Muscle of arm (tissue), 12 donors: ENCODE data around the gene RC3H1. TPM values are rescaled to one million over a fixed set of nuclear protein-coding genes. Genes with fewer than 3 reads are reported as not detected.
A peak's percentile ranks its signal among the peaks of the same experiment; 100 is the strongest.
"Not testable (repeated sequence)": the region's sequence is repeated elsewhere in the genome, so short reads cannot be mapped to it uniquely, and the experiment has no call there.

Experiments used
- DNase-seq: peaks from one replicate; pipeline ENCODE4 v3.0.0-alpha.2; 2013
- polyA plus RNA-seq, 12 donors: library from polyadenylated mRNA; unstranded; fragments of 120-200 nt; gene quantifications; one replicate each; pipeline ENCODE4 v1.2.1, GENCODE V29; 2013; ENCODE audit not compliant: insufficient read length in 12 of 12

Gene RC3H1
- polyA plus RNA-seq, 12 donors, result 8.6 to 15.6 (median 11.8) TPM; not detected in 1

DNA sequence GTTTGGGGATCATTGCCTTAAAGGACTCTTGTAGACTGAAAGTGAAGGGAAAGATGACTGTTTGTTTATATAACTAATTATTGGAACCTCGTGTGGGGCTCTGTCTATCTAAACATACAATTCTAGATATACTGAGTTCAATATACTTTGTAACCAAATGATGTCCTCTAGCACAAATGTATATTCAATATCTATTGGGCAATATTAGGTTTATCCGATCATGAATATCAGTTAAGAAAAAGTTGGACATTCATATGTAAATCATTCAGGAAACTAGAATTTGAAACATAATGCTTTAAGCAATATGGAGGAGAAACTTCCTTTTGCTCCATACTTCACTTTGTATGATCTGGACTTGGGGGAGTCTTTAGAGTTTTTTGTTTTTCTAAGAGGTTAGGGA lies 8.9 kb upstream of the RC3H1 start:
- DNase-seq, result no peak

DNA sequence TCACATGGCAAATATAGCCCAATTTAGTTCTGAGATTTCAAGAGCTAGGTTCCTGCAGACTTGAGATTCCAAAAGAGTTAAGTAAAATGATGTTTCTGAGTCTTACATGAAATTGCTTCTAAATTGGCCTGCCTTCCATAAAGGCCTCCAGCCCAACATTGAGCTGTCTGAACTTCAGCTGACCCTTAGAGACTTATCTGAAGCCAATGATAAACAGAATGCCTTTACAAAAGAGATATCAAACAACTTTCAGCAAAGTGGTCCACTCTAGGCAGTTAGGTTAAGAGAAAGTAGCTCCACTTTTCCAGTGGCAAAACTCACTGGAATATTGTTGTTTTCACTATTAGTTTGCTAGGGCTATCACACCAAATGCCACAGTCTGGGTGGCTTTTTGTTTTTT lies 6.3 kb upstream of the RC3H1 start:
- no peak for DNase-seq

DNA sequence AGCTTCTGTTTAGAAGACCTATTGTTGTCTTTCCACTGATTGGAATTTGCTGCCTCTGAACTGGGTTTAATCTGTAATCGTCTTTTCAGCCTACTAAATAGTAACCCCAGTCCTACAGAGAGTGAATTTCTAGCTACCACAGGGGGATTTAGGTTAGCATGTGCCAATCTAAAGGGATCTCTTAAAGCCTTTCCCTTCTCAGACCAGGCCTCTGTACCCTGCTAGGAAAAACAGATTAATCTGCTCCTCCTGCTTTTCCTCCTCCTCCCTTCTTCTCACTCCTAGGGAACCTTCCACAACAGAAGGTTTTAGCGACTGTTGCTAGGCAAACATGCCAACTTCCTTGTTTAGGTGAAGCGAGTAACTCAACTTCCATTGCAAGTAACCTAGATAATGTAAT lies 1.3 kb upstream of the RC3H1 start:
- peak; percentile 52 for DNase-seq

DNA sequence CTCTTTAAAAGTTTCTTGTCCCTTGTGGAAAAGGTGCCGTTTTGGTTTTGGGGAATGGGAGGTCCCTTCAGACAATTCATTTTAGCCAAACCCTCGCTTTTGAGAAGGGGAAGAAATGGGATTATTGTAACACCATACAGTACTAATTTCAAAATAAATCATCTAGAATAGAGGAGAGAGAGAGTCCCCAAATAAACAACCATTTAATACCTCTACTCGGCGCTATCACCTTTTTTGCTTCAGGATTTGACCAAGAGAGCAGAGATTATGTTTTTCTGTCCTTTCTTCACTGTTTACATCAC lies 770 bp upstream of the RC3H1 start:
- DNase-seq, result peak; percentile 18

DNA sequence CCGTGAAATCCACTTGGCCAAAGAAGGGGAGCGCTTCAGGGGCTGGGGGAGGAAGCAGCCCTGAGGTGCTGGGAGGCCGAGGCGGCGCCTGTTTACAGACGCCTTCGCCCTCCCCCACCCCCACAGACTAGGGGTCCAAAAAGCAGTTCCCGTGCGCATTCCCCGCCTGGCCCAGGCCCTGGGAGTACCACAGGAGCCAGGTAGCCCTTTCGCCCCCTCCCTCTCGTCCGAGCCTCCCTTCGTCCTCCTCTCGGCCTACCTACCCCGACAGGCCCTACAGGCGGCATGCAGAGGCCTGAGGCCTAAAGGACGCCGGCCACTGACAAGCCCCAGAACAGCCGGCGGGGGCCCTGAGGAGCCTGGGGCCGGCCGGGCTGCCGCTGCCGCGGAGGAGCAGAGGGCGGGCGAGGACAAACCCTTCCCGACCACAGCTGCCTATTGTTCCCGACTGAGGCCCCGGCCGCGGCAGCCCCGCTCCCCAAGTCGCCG lies 522 bp downstream of the RC3H1 start:
- peak; percentile 49 for DNase-seq

DNA sequence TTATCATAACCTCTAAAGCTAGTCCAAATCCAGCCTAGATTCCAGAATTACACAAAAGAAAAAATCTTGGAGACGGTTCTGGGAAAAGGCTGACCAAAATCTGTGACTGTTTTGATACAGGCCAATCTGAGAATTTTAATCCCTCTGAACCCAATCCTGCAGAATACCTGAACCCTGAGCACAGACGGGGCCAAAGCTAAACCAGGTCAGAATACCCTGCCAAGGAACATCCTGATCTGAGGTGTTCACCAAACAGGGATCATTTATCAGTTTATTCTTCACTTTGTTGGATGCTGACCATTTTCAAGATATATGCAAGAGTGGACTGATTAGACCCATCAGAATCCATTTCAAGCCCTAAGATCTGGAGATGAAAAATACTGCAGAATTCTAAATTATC lies 3.6 kb downstream of the RC3H1 start:
- no peak for DNase-seq

DNA sequence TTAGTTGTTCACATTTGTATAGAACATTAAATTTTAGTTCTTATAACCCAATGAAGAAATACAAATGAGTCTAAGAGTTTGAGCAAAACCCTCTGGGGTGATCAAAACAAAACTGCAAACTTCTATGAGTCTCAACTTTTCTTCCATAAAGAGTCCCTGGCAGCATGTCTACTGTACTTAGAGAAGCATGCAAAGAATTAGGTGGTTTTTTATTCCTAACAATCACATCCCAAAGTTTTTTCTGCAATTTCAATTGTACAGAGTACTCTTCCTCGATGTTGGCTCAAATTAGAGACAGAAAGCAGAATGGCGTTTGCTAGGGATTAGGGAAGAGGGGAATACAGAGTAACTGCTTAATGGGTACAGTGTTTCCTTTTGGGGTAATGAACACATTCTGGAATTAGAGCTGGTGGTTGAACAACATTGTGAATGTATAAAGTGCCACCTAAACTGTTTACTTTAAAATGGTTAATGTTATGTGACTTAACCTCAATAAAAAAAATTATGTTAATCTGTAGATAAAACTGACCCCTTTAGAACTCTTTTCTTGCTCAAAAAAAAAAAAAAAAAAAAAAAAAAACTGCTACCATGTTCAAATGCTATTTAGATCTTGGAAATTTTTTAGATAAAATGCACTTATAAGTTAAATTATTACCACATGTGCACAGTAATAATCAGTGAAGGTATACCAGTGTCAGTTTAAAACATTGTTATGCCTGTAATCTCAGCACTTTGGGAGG lies 4.8 kb downstream of the RC3H1 start:
- DNase-seq, result no peak

DNA sequence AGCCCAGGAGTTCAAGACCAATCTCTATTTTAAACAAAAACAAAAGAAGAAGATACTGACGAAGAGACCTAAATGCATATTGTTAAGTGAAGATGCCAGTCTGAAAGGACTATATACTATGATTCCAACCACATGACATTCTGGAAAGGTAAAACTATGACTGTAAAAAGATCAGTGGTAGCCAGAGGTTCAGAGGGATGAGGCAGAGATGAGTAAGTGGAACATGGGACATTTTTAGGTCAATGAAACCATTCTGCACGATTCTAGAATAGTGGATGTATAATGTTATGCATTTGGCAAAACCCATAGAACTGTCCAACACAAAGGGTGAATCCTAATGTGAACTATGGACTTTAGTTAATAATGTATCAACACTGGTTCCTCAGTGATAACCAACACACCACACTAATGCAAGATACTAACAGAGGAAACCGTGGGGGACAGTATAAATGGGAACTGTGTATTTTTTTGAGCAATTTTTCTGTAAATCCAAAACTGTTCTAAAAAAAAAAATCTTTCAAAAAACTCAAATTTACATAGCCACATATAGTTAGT lies 8.2 kb downstream of the RC3H1 start:
- DNase-seq, result no peak

DNA sequence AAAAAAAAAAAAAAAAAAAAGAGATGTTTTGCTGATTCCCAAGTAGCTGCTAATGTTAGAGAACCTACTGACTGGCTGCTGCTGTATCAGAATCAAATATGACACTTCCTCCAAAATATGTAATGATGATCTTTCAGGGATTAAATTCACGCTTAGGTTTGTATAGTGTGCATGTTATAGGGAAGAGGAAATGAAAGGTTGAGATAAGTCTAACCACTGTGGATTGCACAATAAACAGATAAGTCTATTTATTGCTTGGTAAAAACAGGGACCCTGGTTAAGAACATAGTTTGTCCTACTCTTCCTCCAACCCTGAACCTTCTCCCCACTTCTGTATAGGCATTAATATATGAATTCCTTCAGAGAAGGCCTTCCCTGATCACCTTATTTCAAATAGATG lies 13.2 kb downstream of the RC3H1 start:
- no peak for DNase-seq

DNA sequence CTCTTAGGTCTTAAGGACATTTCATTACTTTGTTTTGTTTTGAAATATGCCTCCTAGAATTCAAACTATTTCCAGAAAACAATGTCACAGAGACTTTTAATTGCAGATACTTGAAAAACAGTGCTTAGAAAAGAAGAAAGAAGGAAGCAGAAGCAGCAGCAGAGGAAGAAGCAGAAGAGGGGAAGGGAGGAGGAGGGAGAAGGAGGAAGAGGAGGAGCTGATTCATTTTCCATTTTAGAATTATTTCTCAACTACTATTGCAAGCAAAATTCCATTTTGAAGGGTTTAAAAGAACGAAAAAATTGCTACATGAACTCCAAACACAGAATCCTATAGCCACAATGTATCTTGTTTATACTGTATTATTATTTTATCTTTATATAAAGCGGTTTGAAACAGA lies 13.9 kb downstream of the RC3H1 start:
- DNase-seq, result no peak

DNA sequence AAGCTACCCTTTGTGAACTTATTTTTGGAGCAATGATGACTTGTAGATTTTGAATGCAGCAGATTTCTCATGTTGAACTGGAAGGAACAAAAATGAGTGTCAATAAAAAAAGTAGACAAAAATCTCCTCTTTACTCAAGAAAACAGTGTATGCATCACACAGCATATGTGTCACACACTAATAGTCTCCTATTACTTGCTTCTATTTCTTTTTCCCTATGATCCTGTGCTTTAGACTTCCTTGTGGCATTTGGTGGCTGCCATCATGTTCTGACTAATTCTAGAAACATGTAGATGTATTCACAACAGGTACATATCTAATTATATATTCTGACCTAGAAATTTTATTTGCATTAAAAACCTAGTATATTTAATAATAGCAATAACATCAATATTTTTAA lies 14.3 kb downstream of the RC3H1 start:
- no peak for DNase-seq

DNA sequence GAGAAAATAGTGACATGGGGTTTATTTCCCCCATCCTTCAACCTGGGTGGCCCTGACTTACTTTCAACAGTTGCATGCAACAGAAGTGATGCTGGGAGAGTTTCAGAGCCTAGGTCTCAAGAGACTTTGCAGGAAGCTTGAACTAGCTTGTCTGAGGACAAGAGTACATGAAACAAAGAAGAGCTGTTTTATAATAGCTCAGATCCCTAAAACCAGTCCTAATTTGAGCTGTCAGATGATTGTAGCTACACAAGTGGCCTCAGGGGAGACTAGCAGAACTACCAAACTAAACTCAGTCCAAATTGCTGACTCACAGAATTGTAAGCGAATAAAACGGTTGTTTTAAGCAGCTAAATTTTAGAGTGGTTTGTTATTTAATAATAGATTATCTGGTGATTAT lies 17.1 kb downstream of the RC3H1 start:
- DNase-seq, result peak; percentile 12

DNA sequence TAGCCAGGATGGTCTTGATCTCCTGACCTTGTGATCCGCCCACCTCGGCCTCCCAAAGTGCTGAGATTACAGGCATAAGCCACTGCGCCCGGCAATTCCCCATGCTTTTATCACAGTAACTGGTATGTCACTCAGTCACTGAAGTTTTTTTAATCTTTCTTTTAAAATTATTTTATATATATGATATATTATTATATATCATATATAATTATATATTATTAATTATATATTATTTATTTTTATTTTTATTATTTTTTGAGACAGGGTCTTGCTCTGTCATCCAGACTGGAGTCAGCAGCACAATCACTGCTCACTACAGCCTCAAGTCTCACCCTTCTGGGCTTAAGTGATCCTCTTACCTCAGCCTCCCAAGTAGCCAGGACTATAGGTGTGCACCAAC lies 18.3 kb downstream of the RC3H1 start:
- DNase-seq, result no peak

DNA sequence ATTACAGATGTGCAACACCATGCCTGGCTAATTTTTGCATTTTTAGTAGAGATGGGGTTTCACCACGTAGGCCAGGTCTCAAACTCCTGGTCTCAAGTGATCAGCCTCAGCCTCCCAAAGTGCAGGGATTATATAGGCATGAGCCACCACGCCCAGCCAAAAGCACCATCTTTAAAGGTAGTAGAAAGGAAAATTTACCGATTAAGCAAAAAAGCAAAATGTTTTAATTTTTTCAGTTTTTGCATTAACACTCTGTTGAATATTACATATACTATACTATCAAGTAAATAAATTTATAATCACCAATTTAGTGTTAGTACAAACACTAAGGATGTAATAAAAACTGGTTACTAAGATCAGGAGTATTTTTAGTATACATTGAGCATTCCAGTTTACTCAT lies 20.6 kb downstream of the RC3H1 start:
- DNase-seq, result no peak

DNA sequence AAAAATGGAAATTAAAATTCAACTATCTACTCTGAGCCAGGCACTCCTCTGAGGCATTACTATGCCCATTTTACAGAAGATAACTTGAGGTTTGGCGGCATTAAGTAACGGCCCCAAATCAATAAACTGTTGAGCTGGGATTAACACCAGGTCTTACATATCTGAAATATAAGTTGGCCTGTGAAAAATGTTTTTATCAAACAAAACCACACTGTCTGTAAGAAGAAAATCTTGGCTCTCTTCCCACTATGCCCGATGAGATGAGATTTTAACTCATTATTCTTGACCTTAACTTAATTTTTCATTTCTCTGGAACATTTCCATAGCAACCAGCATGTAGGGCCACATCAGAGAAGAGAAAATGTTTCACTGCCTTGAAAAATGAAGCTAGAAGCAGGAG lies 21.8 kb downstream of the RC3H1 start:
- no peak for DNase-seq

DNA sequence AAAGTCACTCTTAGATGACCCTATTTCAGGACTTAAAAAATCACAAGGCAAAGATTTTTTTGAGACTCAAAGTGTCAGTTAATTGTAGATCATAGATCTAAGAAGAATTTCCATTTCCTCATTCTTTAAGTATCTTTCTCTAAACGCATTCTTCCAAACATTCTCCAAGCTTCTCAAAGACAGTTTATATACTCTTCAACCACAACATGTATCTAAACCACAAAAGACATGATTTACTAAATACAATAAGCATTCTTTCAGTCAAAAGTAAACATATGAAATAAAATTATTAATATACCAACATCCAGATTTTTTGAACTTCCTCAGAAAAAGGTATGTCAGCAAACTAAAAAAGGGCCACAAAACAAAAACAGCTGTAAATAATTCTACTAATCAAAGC lies 24.4 kb downstream of the RC3H1 start:
- no peak for DNase-seq

DNA sequence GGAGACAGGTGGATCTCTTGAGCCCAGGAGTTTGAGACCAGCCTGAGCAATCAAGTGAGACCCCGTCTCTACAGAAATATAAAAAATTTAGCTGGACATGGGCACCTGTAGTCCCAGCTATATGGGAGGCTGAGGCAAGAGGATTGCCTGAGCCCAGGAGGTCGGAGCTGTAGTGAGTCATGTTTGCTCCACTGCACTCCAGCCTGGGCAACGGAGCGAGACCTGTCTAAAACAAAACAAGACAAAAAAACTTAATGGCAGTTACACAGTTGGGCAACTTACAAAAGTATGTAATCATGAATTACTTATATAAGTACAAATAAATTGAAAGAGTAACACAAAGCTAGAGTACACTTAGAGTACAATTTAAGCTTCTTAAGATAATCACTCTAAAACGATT lies 25.2 kb downstream of the RC3H1 start:
- no peak for DNase-seq

DNA sequence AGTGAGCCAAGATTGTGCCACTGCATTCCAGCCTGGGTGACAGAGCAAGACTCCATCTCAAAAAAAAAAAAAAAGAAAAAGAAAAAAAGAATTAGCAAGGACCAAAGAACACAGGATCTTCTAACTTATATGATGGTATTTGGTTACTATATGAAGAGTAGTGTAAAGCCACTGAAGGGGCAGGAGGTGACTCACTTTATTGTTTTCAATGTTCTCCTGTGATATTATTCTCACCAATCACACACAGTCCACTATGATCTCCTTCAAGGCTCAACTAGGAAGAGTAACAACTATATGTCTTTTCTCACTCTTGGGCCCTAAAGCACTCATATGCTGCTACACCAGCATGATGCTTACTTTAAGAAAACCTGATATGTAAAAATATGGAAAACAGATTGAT lies 26.7 kb downstream of the RC3H1 start:
- no peak for DNase-seq

DNA sequence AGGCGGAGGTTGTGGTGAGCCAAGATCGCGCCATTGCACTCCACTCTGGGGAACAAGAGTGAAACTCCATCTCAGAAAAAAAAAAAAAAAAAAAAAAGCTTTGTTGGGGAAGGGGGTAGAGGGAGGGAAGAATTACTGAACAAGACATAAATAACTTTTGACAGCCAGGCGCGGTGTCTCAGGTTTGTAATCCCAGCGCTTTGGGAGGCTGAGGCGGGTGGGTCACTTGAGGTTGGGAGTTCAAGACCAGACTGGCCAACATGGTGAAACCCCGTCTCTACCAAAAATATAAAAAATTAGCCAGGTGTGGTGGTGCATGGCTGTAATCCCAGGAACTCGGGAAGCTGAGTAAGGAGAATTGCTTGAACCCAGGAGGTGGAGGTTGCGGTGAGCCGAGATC lies 28.2 kb downstream of the RC3H1 start:
- not testable (repeated sequence) for DNase-seq

DNA sequence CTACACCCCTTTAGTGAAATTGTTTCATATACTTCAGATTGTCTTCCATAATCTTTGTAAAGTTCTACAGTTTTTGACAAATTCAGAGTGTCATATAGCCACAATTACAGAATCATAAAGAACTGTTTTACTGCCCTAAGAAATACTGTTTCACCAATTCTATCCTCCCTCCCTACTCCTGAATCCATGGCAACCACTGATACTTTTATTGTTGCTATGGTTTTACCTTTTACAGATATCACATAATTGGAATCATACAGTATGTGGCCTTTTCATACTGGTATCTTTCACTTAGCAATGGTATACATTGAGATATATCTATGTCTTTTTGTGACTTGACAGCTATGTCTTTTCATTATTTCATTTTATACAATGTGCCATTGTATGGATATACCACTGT lies 34.1 kb downstream of the RC3H1 start:
- DNase-seq, result no peak

DNA sequence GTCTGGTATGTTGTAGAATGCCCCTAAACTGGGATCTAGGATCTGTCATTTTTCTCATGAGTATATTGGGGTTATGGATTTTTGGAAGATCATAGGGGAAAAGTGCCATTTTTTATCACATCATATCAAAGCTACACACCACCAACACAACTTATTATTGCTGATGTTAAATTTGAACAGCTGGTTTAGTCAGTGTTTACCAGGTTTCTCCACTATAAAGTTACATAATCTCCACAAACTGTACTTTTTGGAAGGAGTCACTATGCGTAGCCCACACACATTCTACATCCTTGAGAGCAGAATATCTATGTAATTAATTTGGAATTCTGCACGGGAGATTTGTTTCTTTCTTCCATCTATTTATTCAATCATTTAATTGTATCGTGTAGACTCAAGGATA lies 35.2 kb downstream of the RC3H1 start:
- no peak for DNase-seq

DNA sequence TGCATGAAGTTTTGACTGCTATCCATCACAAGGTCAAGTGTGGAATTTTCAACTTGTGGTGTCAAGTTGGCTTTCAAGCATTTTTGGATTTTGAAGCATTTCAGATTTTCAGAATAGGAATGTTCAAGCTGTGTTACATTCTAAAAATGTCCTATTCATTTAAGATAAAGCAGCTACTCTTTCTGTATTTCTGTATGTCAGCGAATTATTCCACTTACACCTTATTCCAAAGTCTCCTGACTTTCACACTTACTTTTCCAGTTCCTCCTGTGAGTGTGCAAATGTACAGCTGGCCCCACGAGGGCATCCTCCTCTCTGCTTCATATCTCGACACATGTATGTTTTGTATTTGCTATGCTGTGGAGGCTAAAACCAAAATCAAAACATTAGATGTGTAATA lies 51.9 kb downstream of the RC3H1 start:
- DNase-seq, result no peak

DNA sequence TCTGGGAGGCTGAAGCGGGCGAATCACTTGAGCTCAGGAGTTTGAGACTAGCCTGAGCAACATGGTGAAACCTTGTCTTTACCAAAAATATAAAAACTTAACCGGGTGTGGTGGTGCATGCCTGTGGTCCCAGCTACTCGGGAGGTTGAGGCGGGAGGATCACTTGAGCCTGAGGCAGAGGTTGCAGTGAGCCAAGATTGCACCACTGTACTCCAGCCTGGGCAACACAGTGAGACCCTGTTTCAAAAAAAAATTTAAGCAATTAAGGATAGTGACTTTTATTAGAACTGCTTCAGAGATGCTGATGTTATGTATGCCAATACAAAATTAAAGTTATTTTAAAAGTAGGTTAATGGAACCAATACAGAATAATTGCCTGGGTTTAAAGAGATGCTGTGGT lies 56.3 kb downstream of the RC3H1 start:
- not testable (repeated sequence) for DNase-seq

DNA sequence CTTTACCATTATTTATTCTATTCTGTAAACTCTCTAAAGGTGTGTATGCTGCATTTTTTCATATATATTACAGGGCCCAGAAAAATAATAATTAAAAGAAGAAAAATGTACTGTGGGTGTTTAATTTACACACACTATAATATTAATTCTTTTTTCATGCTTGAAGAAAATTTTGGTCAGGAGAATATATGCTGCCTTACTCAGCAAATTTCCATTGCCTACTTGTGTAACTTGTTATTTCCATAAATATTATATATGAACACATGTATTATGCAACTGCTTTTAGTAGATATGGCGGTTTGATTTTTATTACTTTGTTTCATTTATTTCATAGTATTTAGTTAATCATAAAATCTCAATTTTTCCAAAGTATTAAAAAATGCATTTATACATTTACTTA lies 58.7 kb downstream of the RC3H1 start:
- no peak for DNase-seq
